GM10847 (cell line): ENCODE measurements around the gene WNK2.

Experiments
- POLR2A ChIP-seq: IDR thresholded peaks from 2 replicates; pipeline ENCODE4 v1.6.1; 2011; ENCODE audit not compliant: insufficient read length; ENCODE audit errors: extremely low read depth

WNK2 gene

GRCh38 chr9:93200449-93200742 is 16.5 kb downstream of the WNK2 start:
- TF ChIP-seq POLR2A, result no peak

- no peak for TF ChIP-seq POLR2A
These were observed 17.0 kb downstream of the WNK2 start for GRCh38 chr9:93200989-93201334.

DNA sequence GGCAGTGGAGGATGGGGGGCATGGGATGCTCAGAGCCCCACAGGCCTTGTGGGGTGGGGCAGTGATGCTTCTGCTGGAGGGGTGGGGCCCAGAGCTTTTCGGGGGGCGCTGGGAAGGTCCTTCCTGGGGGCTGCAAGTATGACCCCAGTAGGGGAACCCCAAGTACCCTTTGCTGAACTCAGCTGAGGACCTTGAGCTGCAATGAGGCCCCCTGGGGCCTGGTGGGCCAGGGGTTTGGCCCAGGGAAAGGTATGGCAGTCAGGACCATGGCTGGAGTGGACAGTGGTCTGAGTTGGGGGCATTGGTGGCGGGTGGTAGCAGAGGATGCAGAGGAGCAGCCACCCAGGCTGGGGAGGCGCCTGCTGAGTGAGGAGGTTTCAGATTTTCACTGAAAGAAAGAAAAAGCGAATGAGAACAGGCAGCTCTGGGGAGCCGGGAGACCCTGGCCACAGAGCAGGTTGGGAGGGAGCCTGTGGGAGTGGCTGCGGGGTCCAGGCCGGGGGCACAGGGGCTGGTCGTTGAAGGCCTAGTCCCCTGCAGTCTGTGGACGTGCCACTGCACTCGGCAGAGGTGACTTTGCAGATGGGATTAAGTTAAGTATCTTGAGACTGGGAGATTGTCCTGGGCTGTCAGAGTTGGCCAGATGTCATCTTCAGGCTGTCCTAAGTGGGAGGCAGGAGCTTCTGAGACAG is 19.2 kb downstream of the WNK2 start:
- no peak for TF ChIP-seq POLR2A

- no peak for TF ChIP-seq POLR2A
These were observed 20.0 kb downstream of the WNK2 start for GRCh38 chr9:93203718-93204469.

DNA sequence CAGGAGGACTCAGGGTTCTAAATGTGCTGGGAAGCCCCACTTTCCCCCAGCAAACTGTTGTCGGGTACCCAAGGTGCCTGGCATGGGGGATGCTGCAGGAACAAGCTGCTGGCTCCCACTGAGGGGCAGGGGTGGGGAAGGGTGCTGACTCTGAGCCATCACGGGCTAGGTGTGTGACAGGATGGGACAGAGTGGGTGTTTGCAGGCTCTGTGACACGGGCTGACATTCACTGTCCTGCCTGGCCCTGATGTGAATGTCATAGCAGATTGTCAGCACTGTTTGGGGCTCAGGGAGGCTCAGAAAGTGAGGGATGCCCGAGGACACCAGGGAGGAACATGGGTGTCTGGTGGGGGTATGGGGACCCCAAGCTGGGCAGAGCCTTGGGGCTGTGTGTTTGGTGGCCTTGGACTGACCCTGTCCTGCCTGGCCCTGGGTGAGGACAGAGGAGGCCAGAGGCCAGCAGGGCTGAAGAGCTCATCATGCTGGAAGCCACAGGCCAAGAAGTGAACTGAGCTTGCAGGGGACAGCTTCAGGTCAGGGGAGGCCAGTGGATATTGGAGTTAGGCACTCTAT is 20.6 kb downstream of the WNK2 start:
- no peak for TF ChIP-seq POLR2A

GRCh38 chr9:93205045-93205768 is 21.3 kb downstream of the WNK2 start:
- TF ChIP-seq POLR2A, result no peak

- no peak for TF ChIP-seq POLR2A
These were observed 22.1 kb downstream of the WNK2 start for GRCh38 chr9:93205896-93206575.

GRCh38 chr9:93206576-93207155 is 22.7 kb downstream of the WNK2 start:
- no peak for TF ChIP-seq POLR2A

DNA sequence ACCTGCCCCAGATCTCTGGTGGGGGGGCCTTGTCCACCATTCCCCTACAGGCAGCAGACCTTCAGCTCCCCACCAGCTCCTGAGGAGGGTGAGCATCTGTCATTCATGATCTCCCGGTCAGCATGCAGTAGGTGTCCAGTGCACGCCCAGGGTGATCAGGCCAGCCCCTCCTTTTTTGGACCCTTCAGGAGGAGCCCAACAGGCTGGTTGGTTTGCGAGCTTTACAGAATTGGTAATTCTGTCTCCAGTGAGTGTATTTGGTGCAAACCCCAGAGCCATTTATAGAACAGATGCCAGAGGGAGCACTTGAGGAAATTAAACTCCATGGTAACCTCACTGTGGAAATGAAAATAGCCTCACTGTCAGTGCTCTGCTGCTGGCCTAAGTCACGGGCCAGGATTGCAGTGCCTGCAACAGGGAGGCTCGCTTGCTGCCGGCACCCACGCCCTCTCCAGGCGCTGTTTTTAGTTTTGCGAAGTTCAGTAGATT is 23.4 kb downstream of the WNK2 start:
- TF ChIP-seq POLR2A, result no peak

DNA sequence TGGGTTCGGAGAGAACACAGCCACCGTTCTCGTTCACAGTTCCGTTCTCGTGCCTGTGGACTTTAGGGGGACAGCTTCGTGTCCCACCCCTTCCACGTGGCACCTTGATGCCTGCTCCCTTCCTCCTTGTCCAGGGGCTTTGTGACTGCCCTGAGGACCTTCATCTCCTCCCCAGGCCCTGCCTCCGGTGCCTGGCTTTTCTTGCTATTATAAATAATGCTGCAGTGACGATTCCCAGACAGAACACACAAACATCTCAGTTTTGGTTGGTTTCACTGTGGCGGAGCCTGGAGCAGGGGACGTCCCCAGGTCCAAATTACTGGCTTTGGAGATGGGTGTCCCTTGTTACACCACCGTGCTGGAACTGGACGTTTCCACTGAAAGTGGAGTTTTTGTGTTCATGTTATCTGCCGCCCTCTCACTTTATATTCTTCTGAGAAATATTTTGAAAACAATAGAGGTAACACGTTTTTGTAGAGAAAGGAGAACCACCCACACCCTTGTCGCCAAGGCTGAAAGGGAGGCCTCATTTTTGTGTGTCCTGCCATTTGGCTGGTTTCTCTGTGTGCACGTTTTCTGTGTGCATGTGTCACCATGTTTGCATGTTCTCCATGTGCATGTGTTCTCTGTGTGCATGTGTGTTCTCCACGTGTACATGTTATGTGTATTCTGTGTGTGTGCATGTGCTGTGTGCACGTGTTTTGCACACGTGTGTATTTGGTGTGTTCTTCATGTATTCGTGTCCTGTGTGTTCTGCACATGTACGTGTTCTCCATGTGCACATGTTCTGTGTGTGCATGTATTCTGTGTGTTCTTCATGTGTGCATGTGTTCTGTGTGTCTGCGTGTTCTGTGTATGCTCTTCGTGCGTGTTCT is 24.2 kb downstream of the WNK2 start:
- TF ChIP-seq POLR2A, result no peak

DNA sequence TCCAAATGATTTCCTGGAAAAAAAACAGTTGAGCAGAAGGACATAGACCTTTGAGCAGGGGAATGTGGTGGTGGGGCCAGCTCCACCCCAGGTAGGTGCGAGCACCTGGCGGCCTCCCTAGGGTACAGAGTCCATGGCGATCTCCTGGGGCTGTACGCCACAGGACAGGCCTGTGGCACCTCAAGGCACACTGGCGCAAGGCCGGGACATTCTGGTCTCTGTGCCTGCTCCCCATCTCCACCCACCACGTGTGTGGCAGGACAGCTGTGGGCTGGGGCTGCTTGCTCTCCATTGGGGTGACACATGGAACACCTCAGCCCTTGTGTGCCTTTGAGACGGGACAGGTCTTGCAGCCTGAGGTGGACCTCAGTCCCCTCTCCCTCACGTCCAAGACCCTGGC is 25.2 kb downstream of the WNK2 start:
- no peak for TF ChIP-seq POLR2A

DNA sequence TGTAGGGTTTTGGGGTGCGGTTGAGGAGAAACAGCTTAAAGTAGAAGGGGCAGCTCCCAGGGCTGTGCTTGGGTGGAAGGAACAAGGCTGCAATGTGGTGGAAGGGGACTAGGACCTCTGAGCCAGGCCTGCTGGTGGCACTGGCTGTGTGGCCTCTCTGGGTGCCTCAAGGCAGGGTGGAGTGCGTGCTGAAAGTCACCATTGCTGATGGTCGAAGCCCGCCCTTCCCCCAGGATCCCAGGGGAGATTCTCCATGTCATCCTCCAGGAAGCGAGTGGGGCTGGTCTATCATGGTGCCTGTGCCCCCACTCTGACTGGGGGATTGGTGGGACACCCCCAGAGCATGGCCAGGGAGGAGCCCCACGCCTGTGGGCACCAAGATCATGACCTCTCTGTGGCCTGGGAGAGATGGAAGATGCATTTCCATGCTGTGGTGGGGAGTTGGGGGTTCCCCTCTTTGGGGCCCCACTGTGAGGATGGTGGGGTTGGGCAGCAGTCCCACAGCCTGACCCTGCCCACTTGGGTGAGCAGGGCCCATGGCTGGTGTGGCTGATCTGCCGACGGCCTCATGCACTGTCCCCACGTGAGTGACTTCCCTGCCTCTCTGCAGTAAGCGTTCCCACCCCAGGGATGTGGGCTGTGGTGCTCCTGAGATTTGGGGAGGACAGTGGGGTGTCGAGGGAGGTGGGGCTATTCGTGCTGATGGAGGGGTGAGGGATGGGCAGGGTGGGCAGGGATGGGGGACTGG is 25.8 kb downstream of the WNK2 start:
- TF ChIP-seq POLR2A, result no peak

- no peak for TF ChIP-seq POLR2A
These were observed 26.5 kb downstream of the WNK2 start for GRCh38 chr9:93210324-93210973.

- TF ChIP-seq POLR2A, result no peak
These were observed 27.2 kb downstream of the WNK2 start for GRCh38 chr9:93210974-93211653.
